ENCODE data around the gene COX6A2. TPM values are rescaled to one million over a fixed set of nuclear protein-coding genes. Genes with fewer than 3 reads are reported as not detected.

The COX6A2 gene
- total RNA-seq, 4 donors from 2014 or later: not detected

- no peak for TF ChIP-seq POLR2AphosphoS5 (IDR thresholded peaks at IDR 0.05)
- TF ChIP-seq EP300 (IDR thresholded peaks at IDR 0.05): no peak
- no peak for TF ChIP-seq CTCF (IDR thresholded peaks at IDR 0.05)
- TF ChIP-seq POLR2A (IDR thresholded peaks at IDR 0.05): no peak
- Histone ChIP-seq H3K27ac (no peak overlapping the region), H3K27me3 (no peaks in the 10 kb centered on the region), H3K4me1 (no peaks in the 10 kb centered on the region), H3K4me3 (no peak overlapping the region), H3K9me3 (no peaks in the 10 kb centered on the region), H3K36me3 (no peaks in the 10 kb centered on the region)
- DNase-seq (ENCODE audit: low spot score in 2 of 2): no peak
- WGBS: 61% methylated on average over 5 of the region's 11 CpGs
Observed at GRCh38 chr16:31401436-31401835, 26.7 kb downstream of the COX6A2 start.

- Histone ChIP-seq H3K36me3 (no peaks in the 10 kb centered on the region), H3K27ac (no peak overlapping the region), H3K4me3 (no peak overlapping the region), H3K27me3 (no peaks in the 10 kb centered on the region), H3K4me1 (no peaks in the 10 kb centered on the region), H3K9me3 (no peaks in the 10 kb centered on the region)
- no peak for DNase-seq (ENCODE audit: low spot score in 2 of 2)
- TF ChIP-seq EP300 (IDR thresholded peaks at IDR 0.05) (no peak), CTCF (IDR thresholded peaks at IDR 0.05) (no peak), POLR2A (IDR thresholded peaks at IDR 0.05) (no peak), POLR2AphosphoS5 (IDR thresholded peaks at IDR 0.05) (no peak)
- 71% methylated on average over 1 of the region's 2 CpGs for WGBS
Observed at GRCh38 chr16:31400191-31400590, 28.0 kb downstream of the COX6A2 start.

- no peak overlapping the region for H3K4me3 ChIP-seq
- peaks cover 9% of the 10 kb centered on the region for H3K27me3 ChIP-seq
- no peak overlapping the region for H3K27ac ChIP-seq
- no peak for DNase-seq (ENCODE audit: low spot score in 2 of 2)
- TF ChIP-seq EP300 (IDR thresholded peaks at IDR 0.05) (no peak), CTCF (IDR thresholded peaks at IDR 0.05) (no peak), POLR2A (IDR thresholded peaks at IDR 0.05) (no peak), POLR2AphosphoS5 (IDR thresholded peaks at IDR 0.05) (no peak)
- H3K9me3 ChIP-seq: no peaks in the 10 kb centered on the region
- no peaks in the 10 kb centered on the region for H3K4me1 ChIP-seq
- H3K36me3 ChIP-seq: no peaks in the 10 kb centered on the region
- WGBS: 67% methylated on average over 7 of the region's 9 CpGs
Observed at GRCh38 chr16:31397701-31398100, 30.5 kb downstream of the COX6A2 start.

- H3K9me3 ChIP-seq: no peaks in the 10 kb centered on the region
- H3K27me3 ChIP-seq: peaks cover 9% of the 10 kb centered on the region
- no peak overlapping the region for H3K27ac ChIP-seq
- TF ChIP-seq POLR2AphosphoS5 (IDR thresholded peaks at IDR 0.05): no peak
- WGBS: 83% methylated on average over 14 of the region's 18 CpGs
- no peaks in the 10 kb centered on the region for H3K4me1 ChIP-seq
- H3K36me3 ChIP-seq: no peaks in the 10 kb centered on the region
- no peak for DNase-seq (ENCODE audit: low spot score in 2 of 2)
- no peak overlapping the region for H3K4me3 ChIP-seq
Observed at GRCh38 chr16:31397096-31397660, 31.0 kb downstream of the COX6A2 start.

- H3K4me3 ChIP-seq: no peak overlapping the region
- no peak for TF ChIP-seq CTCF (IDR thresholded peaks at IDR 0.05)
- TF ChIP-seq EP300 (IDR thresholded peaks at IDR 0.05): no peak
- TF ChIP-seq POLR2A (IDR thresholded peaks at IDR 0.05): no peak
- TF ChIP-seq POLR2AphosphoS5 (IDR thresholded peaks at IDR 0.05): no peak
- no peak overlapping the region for H3K27ac ChIP-seq
- 49% methylated on average over 4 of the region's 6 CpGs for WGBS
- no peak for DNase-seq (ENCODE audit: low spot score in 2 of 2)
- no peaks in the 10 kb centered on the region for H3K36me3 ChIP-seq
- peaks cover 9% of the 10 kb centered on the region for H3K27me3 ChIP-seq
- H3K9me3 ChIP-seq: no peaks in the 10 kb centered on the region
- no peaks in the 10 kb centered on the region for H3K4me1 ChIP-seq
Observed at GRCh38 chr16:31395647-31396046, 32.5 kb downstream of the COX6A2 start.

GRCh38 chr16:31393056-31393455 lies 35.1 kb downstream of the COX6A2 start, which contains the start of gene ITGAD:
Gene ITGAD, plus strand, starts transcription at chr16:31393335. Its CDS starts 26 bp downstream, at chr16:31393361.
- H3K4me1 ChIP-seq: no peaks in the 10 kb centered on the region
- H3K27ac ChIP-seq: no peak within 1 kb of the TSS
- H3K36me3 ChIP-seq: no peaks in the 10 kb centered on the region
- no peaks in the 10 kb centered on the region for H3K9me3 ChIP-seq
- H3K27me3 ChIP-seq: peaks cover 9% of the 10 kb centered on the region
- no peak for DNase-seq (ENCODE audit: low spot score in 2 of 2)
- WGBS: 71% methylated on average over 5 of the region's 5 CpGs
- TF ChIP-seq POLR2AphosphoS5 (IDR thresholded peaks at IDR 0.05) (no peak), POLR2A (IDR thresholded peaks at IDR 0.05) (no peak), EP300 (IDR thresholded peaks at IDR 0.05) (no peak), CTCF (IDR thresholded peaks at IDR 0.05) (no peak)
- no peak within 1 kb of the TSS for H3K4me3 ChIP-seq

All from suprapubic skin (tissue), 4 donors.